CD4-positive, alpha-beta T cell (primary cell): ENCODE data around the gene TRIM37. TPM values are rescaled to one million over a fixed set of nuclear protein-coding genes. Genes with fewer than 3 reads are reported as not detected.
"Not testable (repeated sequence)": the region's sequence is repeated elsewhere in the genome, so short reads cannot be mapped to it uniquely, and the experiment has no call there.

Experiments
- ATAC-seq: fragments of 200-7000 bp; cut with Tn5 transposase; one replicate; pipeline ENCODE4 v1.10.0; 2022; ENCODE audit warnings: mild to moderate bottlenecking; ENCODE audit not compliant: poor library complexity
- CTCF ChIA-PET: fragments of 350-600 bp; sonication (Branson Sonifier 250); formaldehyde crosslinking; loops from one replicate; lab custom pipeline; 2021; ENCODE audit warnings: antibody characterized with exemption, inconsistent platforms; lab: Charles Lee
- POLR2A ChIA-PET: fragments of 350-600 bp; sonication (Branson Sonifier 250); formaldehyde crosslinking; loops from one replicate; lab custom pipeline; 2021; ENCODE audit warnings: antibody characterized with exemption, inconsistent platforms; lab: Charles Lee
- DNase-seq, 14 experiments: peaks; one replicate each; pipeline ENCODE4 v3.0.0-alpha.2; 2013 to 2020; ENCODE audit warnings: mixed read lengths in 2 of 14
- H3K27ac ChIP-seq, 2 donors: one replicate each; pipeline versions ENCODE4 v1.5.1 to v1.7.0; 2013; ENCODE audit warnings: low read length in 2 of 2, low read depth in 1 of 2, mild to moderate bottlenecking in 1 of 2
- H3K27me3 ChIP-seq, 2 experiments: 1 replicate in 1 of 2; 2 replicates in 1 of 2; pipeline versions ENCODE4 v1.6.1 to v1.7.0; 2013; ENCODE audit warnings: low read length in 2 of 2, control low read depth in 1 of 2, mild to moderate bottlenecking in 1 of 2, moderate library complexity in 1 of 2; ENCODE audit not compliant: insufficient read depth in 2 of 2, control insufficient read depth in 1 of 2
- H3K36me3 ChIP-seq: one replicate; pipeline ENCODE4 v1.6.1; 2013; ENCODE audit warnings: low read length, control low read depth; ENCODE audit not compliant: insufficient read depth
- H3K4me1 ChIP-seq: one replicate; pipeline ENCODE4 v1.6.1; 2013; ENCODE audit warnings: low read length, control low read depth; ENCODE audit not compliant: insufficient read depth
- H3K4me3 ChIP-seq: one replicate; pipeline ENCODE4 v1.5.1; 2013; ENCODE audit warnings: mild to moderate bottlenecking, low read length, moderate library complexity
- H3K9me3 ChIP-seq, 2 experiments: 1 replicate in 1 of 2; 2 replicates in 1 of 2; pipeline versions ENCODE4 v1.6.1 to v1.7.0; 2013; ENCODE audit warnings: low read length in 2 of 2, mild to moderate bottlenecking in 2 of 2, control low read depth in 1 of 2, moderate library complexity in 1 of 2; ENCODE audit not compliant: control insufficient read depth in 1 of 2, insufficient read depth in 1 of 2
- H3K27ac Mint-ChIP-seq: one replicate; pipeline ENCODE4 v1.8.0; 2020; ENCODE audit warnings: mixed read lengths
- H3K27me3 Mint-ChIP-seq: one replicate; pipeline ENCODE4 v1.8.0; 2021; ENCODE audit warnings: mixed read lengths
- H3K36me3 Mint-ChIP-seq: one replicate; pipeline ENCODE4 v1.8.0; 2021; ENCODE audit warnings: low read depth, mixed read lengths
- H3K4me1 Mint-ChIP-seq: one replicate; pipeline ENCODE4 v1.8.0; 2021; ENCODE audit warnings: low read depth, mixed read lengths
- H3K4me3 Mint-ChIP-seq: one replicate; pipeline ENCODE4 v1.8.0; 2020; ENCODE audit warnings: mild to moderate bottlenecking, mixed read lengths
- H3K9me3 Mint-ChIP-seq: one replicate; pipeline ENCODE4 v1.8.0; 2020; ENCODE audit warnings: mixed read lengths
- CTCF ChIP-seq: fragments of 200-600 bp; IDR thresholded peaks from one replicate; pipeline ENCODE4 v1.8.0; 2022; ENCODE audit warnings: antibody characterized with exemption, mild to moderate bottlenecking
- intact Hi-C, 2 experiments: fragments of 100-400 bp; cut with DNase I in 1 of 2; cut with micrococcal nuclease in 1 of 2; formaldehyde crosslinking; loops; one replicate each; pipeline versions ENCODE4 v1.15.1 to v1.9.0; 2023 to 2025; cut with DNase I, micrococcal nuclease
- total RNA-seq, 174 experiments: library from RNA in 2 of 174; stranded (reverse) in 2 of 174; gene quantifications; one replicate each; pipeline ENCODE4 v1.2.3 and lab custom pipeline; 2021 to 2026

Gene TRIM37
- total RNA-seq, 2 experiments from 2014 or later, result 16.8 to 18.0 TPM

- H3K4me3 Mint-ChIP-seq, result no peak overlapping the region
- Histone ChIP-seq H3K27me3 (no peaks in the 10 kb centered on the region), H3K9me3 (no peaks in the 10 kb centered on the region), H3K36me3 (peaks cover 7% of the 10 kb centered on the region), H3K4me1 (no peaks in the 10 kb centered on the region), H3K27ac (no peak overlapping the region), H3K4me3 (no peak overlapping the region)
- peaks cover 8% of the 10 kb centered on the region for H3K36me3 Mint-ChIP-seq
- no peak overlapping the region for H3K27ac Mint-ChIP-seq
- peaks cover 3% of the 10 kb centered on the region for H3K4me1 Mint-ChIP-seq
- DNase-seq (no peak), ATAC-seq (no peak)
- POLR2A ChIA-PET, result no interaction called here
- CTCF ChIA-PET, result no interaction called here
- intact Hi-C loops, result no loop called here
- TF ChIP-seq CTCF, result no peak
- H3K9me3 Mint-ChIP-seq, result no peaks in the 10 kb centered on the region
- H3K27me3 Mint-ChIP-seq, result no peaks in the 10 kb centered on the region
Observed at GRCh38 chr17:59139939-59140338, 33.3 kb upstream of the TRIM37 start.

GRCh38 chr17:59138339-59138738 is 31.7 kb upstream of the TRIM37 start:
- intact Hi-C loops, DNase-seq, H3K9me3 Mint-ChIP-seq, CTCF ChIA-PET, ATAC-seq, H3K36me3 ChIP-seq, H3K27ac ChIP-seq, H3K27me3 ChIP-seq, H3K4me3 ChIP-seq, H3K4me3 Mint-ChIP-seq, H3K4me1 ChIP-seq, H3K27ac Mint-ChIP-seq, H3K36me3 Mint-ChIP-seq, H3K4me1 Mint-ChIP-seq, H3K27me3 Mint-ChIP-seq, H3K9me3 ChIP-seq: not testable (repeated sequence)
- POLR2A ChIA-PET, result interaction anchor here (0.9 kb wide), 1 partner anchor 23 kb away, joined by 3 read pairs; no protein-coding TSS in a partner anchor

GRCh38 chr17:59131131-59131530 is 24.5 kb upstream of the TRIM37 start:
- H3K27ac ChIP-seq, result no peak overlapping the region
- ATAC-seq (no peak), DNase-seq (no peak)
- peaks cover 14% of the 10 kb centered on the region for H3K36me3 ChIP-seq
- TF ChIP-seq CTCF, result no peak
- H3K4me1 Mint-ChIP-seq, result no peaks in the 10 kb centered on the region
- H3K9me3 Mint-ChIP-seq, result no peaks in the 10 kb centered on the region
- POLR2A ChIA-PET, result no interaction called here
- H3K27ac Mint-ChIP-seq, result no peak overlapping the region
- no peak overlapping the region for H3K4me3 Mint-ChIP-seq
- peaks cover 25% of the 10 kb centered on the region for H3K36me3 Mint-ChIP-seq
- H3K27me3 ChIP-seq, result no peaks in the 10 kb centered on the region
- H3K4me3 ChIP-seq, result no peak overlapping the region
- CTCF ChIA-PET, result no interaction called here
- H3K27me3 Mint-ChIP-seq, result no peaks in the 10 kb centered on the region
- no peaks in the 10 kb centered on the region for H3K9me3 ChIP-seq
- H3K4me1 ChIP-seq, result no peaks in the 10 kb centered on the region
- intact Hi-C loops, result no loop called here

- Histone ChIP-seq H3K27ac (no peak overlapping the region), H3K27me3 (no peaks in the 10 kb centered on the region), H3K4me3 (no peak overlapping the region), H3K36me3 (peaks cover 14% of the 10 kb centered on the region), H3K9me3 (no peaks in the 10 kb centered on the region), H3K4me1 (no peaks in the 10 kb centered on the region)
- Mint-ChIP-seq H3K4me3 (no peak overlapping the region), H3K4me1 (no peaks in the 10 kb centered on the region), H3K27ac (no peak overlapping the region), H3K9me3 (no peaks in the 10 kb centered on the region), H3K36me3 (peaks cover 32% of the 10 kb centered on the region), H3K27me3 (no peaks in the 10 kb centered on the region)
- DNase-seq (no peak), ATAC-seq (no peak)
- intact Hi-C loops, result no loop called here
- no peak for TF ChIP-seq CTCF
- CTCF ChIA-PET, result no interaction called here
- POLR2A ChIA-PET, result no interaction called here
Observed at GRCh38 chr17:59129814-59130213, 23.1 kb upstream of the TRIM37 start.
